Upper lobe of right lung (tissue), 1 donor: Measurements from ENCODE around the gene SPNS3. TPM values are rescaled to one million over a fixed set of nuclear protein-coding genes. Genes with fewer than 3 reads are reported as not detected.

Experiments
- ATAC-seq: fragments of 200-7000 bp; cut with Tn5 transposase; one replicate; pipeline ENCODE4 v1.9.1; 2020; ENCODE audit warnings: mild to moderate bottlenecking, moderate library complexity
- DNase-seq: peaks from one replicate; pipeline ENCODE4 v3.0.0-alpha.2; 2020
- H3K27ac ChIP-seq: fragments of 200-600 bp; one replicate; pipeline ENCODE4 v1.8.0; 2022
- H3K27me3 ChIP-seq: fragments of 200-600 bp; one replicate; pipeline ENCODE4 v1.8.0; 2022; ENCODE audit warnings: mild to moderate bottlenecking
- H3K36me3 ChIP-seq: fragments of 200-600 bp; one replicate; pipeline ENCODE4 v1.8.0; 2022
- H3K4me1 ChIP-seq: fragments of 200-600 bp; one replicate; pipeline ENCODE4 v1.8.0; 2022
- H3K4me3 ChIP-seq: fragments of 200-600 bp; one replicate; pipeline ENCODE4 v1.8.0; 2022; ENCODE audit warnings: mild to moderate bottlenecking
- H3K9me3 ChIP-seq: fragments of 200-600 bp; one replicate; pipeline ENCODE4 v1.8.0; 2022
- CTCF ChIP-seq: fragments of 200-600 bp; IDR thresholded peaks from one replicate; pipeline ENCODE4 v1.8.0; 2022; ENCODE audit warnings: antibody characterized with exemption
- intact Hi-C: fragments of 100-400 bp; cut with DNase I; formaldehyde crosslinking; loops from one replicate; pipeline ENCODE4 v1.11.0; 2022
- total RNA-seq: library from RNA; stranded (reverse); fragmentation: NEBNext Ultra II Directional; extraction: Animal tissue kit (Norgen Biotek cat#: 25700); gene quantifications from one replicate; pipeline ENCODE4 v1.2.1, GENCODE V29; 2021
- donor health status: DM: no; HTN: yes; CAD: no; lungs with severe emphysema.

Gene SPNS3
- total RNA-seq, 1 donor from 2014 or later: 0.87 TPM

- peak; percentile 98 for ATAC-seq
- Histone ChIP-seq H3K27me3 (no peaks in the 10 kb centered on the region), H3K4me3 (no peak overlapping the region), H3K4me1 (no peaks in the 10 kb centered on the region), H3K36me3 (no peaks in the 10 kb centered on the region), H3K9me3 (no peaks in the 10 kb centered on the region), H3K27ac (no peak overlapping the region)
- TF ChIP-seq CTCF: peak; percentile 88
- peak; percentile 95 for DNase-seq
- intact Hi-C loops: loop anchor here (2.0 to 5.0 kb wide), 2 partner anchors 196 to 214 kb away; no protein-coding TSS in a partner anchor
These were observed 20.6 kb upstream of the SPNS3 start for GRCh38 chr17:4412933-4413831.

GRCh38 chr17:4417129-4417667 is 16.5 kb upstream of the SPNS3 start:
- no peaks in the 10 kb centered on the region for H3K27me3 ChIP-seq
- DNase-seq: no peak
- no peak overlapping the region for H3K27ac ChIP-seq
- no peak for TF ChIP-seq CTCF
- no peaks in the 10 kb centered on the region for H3K36me3 ChIP-seq
- no peaks in the 10 kb centered on the region for H3K4me1 ChIP-seq
- no peak for ATAC-seq
- no peaks in the 10 kb centered on the region for H3K9me3 ChIP-seq
- no peak overlapping the region for H3K4me3 ChIP-seq
- intact Hi-C loops: no loop called here

GRCh38 chr17:4420692-4421131 is 13.0 kb upstream of the SPNS3 start:
- Histone ChIP-seq H3K4me1 (no peaks in the 10 kb centered on the region), H3K4me3 (no peak overlapping the region), H3K9me3 (no peaks in the 10 kb centered on the region), H3K27me3 (no peaks in the 10 kb centered on the region), H3K27ac (no peak overlapping the region), H3K36me3 (no peaks in the 10 kb centered on the region)
- ATAC-seq (peak; percentile 96), DNase-seq (no peak)
- peak; percentile 86 for TF ChIP-seq CTCF
- intact Hi-C loops: loop anchor here (10.0 kb wide), 1 partner anchor 124 kb away; no protein-coding TSS in a partner anchor

- H3K9me3 ChIP-seq: no peaks in the 10 kb centered on the region
- DNase-seq (no peak), ATAC-seq (no peak)
- no peak overlapping the region for H3K27ac ChIP-seq
- intact Hi-C loops: loop anchor here (10.0 kb wide), 1 partner anchor 122 kb away; no protein-coding TSS in a partner anchor
- H3K4me3 ChIP-seq: no peak overlapping the region
- no peaks in the 10 kb centered on the region for H3K27me3 ChIP-seq
- H3K36me3 ChIP-seq: no peaks in the 10 kb centered on the region
- H3K4me1 ChIP-seq: no peaks in the 10 kb centered on the region
- TF ChIP-seq CTCF: no peak
These were observed 10.9 kb upstream of the SPNS3 start for GRCh38 chr17:4422864-4423263.

GRCh38 chr17:4425398-4425797 is 8.3 kb upstream of the SPNS3 start:
- H3K9me3 ChIP-seq: no peaks in the 10 kb centered on the region
- ATAC-seq: no peak
- H3K27ac ChIP-seq: no peak overlapping the region
- no peaks in the 10 kb centered on the region for H3K4me1 ChIP-seq
- intact Hi-C loops: loop anchor here (10.0 kb wide), 1 partner anchor 119 kb away; no protein-coding TSS in a partner anchor
- no peak overlapping the region for H3K4me3 ChIP-seq
- DNase-seq: no peak
- H3K27me3 ChIP-seq: no peaks in the 10 kb centered on the region
- no peak for TF ChIP-seq CTCF
- H3K36me3 ChIP-seq: no peaks in the 10 kb centered on the region
